GM12878 (cell line): ENCODE results near the gene CYSRT1. TPM values are rescaled to one million over a fixed set of nuclear protein-coding genes. Genes with fewer than 3 reads are reported as not detected.

Experiments used
- RBBP5 ChIP-seq: fragments of 200-600 bp; sonication (generic); conservative IDR thresholded peaks from 2 replicates; pipeline ENCODE4 v1.6.1; 2016
- SUZ12 ChIP-seq: fragments of 200-600 bp; sonication (generic); IDR thresholded peaks from one replicate; pipeline ENCODE4 v1.6.1; 2018; ENCODE audit warnings: antibody characterized with exemption, mild to moderate bottlenecking; ENCODE audit not compliant: unreplicated experiment
- ZNF207 ChIP-seq: fragments of 450-650 bp; IDR thresholded peaks from 2 replicates; pipeline ENCODE4 v1.6.1; 2014; ENCODE audit warnings: antibody characterized with exemption, mild to moderate bottlenecking, borderline replicate concordance
- ZNF274 ChIP-seq: IDR thresholded peaks from one replicate; pipeline ENCODE4 v1.8.0; 2011; ENCODE audit not compliant: insufficient read length, insufficient read depth
- polyA plus RNA-seq, 11 experiments: library from polyadenylated mRNA; depleted of rRNA in 4 of 11; unstranded in 6 of 11; stranded (reverse) in 5 of 11; fragments of >200 nt; fragmentation: Nextera tagmentation in 4 of 11; fragmentation: Illumina TruSeq in 1 of 11; extraction: Ambion mirVana in 4 of 11; extraction: Trizol in 1 of 11; gene quantifications; 1 replicate in 1 of 11; 2 replicates in 10 of 11; pipeline versions ENCODE4 v1.2.1 to v1.2.3, GENCODE V29; 2011 to 2016; ENCODE audit warnings: inconsistent platforms in 2 of 11, missing spikeins in 2 of 11, low read depth in 1 of 11
- total RNA-seq, 4 experiments: library from RNA; depleted of rRNA in 3 of 4; stranded (reverse); fragments of >200 nt in 3 of 4; fragmentation: Illumina TruSeq in 1 of 4; extraction: Trizol in 1 of 4; gene quantifications; 2 replicates each; pipeline versions ENCODE4 v1.2.1 to v1.2.3, GENCODE V29; 2013 to 2021
- TF ChIP-seq, protein P1 (sequence below): fragments of 450-650 bp; formaldehyde crosslinking; IDR thresholded peaks from 2 replicates; pipeline ENCODE4 v1.4.0; 2020; ENCODE audit warnings: mild to moderate bottlenecking, moderate library complexity

The CYSRT1 gene
- total and polyA plus RNA-seq, 10 of the 15 experiments (the other 5 are each of a cell fraction or from before 2014, with no cell fraction given) = 0.24 to 3.6 (median 0.97) TPM; not detected in 1

DNA sequence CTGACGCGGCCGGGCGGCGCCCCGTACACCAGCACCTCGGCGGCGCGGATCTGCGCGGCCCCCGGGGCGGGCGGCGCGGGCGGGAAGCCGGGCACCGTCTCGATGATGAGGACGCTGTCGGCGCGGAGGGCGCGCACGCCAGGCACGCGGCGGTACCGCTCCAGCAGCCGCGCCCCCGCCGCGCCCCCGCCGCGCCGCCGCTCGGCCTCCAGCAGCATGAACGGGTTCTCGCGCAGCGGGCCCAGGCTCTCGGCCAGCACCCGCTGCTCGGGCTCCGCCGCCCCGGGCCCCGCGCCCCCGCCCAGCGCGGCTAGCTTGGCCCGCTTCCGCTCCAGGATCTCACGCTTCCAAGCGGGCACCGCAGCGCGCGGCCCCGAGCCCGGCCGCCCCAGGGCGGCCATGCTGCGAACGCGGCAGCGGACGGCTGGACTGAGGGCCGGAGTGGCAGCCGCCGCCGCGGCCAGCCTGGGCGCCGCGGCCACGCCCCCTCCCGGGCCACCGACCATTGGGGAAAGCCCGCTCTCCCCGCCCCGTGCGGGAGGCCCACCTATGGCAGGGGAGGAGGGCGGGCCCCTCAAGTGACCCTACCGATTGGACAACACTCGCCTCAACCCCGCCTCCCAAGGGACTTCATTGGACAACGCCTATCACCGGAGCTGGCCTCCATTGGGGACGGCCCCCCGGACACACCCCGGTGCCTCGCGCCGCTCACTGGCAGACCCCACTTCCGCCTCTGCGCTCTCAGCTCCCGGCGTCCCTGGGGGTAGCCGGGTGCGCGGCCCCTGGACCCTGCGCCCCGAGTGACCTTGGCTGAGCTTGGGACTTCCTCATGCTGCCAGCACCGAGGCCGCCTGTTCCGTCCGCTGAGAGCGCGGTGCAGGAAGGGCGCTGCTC lies 24.4 kb upstream of the CYSRT1 start, which contains the start of gene TPRN (continued):
- TF ChIP-seq ZNF207 (no peak), RBBP5 (no peak), SUZ12 (no peak), ZNF274 (no peak)
- TF ChIP-seq, protein P1, sequence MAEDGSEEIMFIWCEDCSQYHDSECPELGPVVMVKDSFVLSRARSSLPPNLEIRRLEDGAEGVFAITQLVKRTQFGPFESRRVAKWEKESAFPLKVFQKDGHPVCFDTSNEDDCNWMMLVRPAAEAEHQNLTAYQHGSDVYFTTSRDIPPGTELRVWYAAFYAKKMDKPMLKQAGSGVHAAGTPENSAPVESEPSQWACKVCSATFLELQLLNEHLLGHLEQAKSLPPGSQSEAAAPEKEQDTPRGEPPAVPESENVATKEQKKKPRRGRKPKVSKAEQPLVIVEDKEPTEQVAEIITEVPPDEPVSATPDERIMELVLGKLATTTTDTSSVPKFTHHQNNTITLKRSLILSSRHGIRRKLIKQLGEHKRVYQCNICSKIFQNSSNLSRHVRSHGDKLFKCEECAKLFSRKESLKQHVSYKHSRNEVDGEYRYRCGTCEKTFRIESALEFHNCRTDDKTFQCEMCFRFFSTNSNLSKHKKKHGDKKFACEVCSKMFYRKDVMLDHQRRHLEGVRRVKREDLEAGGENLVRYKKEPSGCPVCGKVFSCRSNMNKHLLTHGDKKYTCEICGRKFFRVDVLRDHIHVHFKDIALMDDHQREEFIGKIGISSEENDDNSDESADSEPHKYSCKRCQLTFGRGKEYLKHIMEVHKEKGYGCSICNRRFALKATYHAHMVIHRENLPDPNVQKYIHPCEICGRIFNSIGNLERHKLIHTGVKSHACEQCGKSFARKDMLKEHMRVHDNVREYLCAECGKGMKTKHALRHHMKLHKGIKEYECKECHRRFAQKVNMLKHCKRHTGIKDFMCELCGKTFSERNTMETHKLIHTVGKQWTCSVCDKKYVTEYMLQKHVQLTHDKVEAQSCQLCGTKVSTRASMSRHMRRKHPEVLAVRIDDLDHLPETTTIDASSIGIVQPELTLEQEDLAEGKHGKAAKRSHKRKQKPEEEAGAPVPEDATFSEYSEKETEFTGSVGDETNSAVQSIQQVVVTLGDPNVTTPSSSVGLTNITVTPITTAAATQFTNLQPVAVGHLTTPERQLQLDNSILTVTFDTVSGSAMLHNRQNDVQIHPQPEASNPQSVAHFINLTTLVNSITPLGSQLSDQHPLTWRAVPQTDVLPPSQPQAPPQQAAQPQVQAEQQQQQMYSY = no peak
